Fibroblast of the aortic adventitia (primary cell): ENCODE results near the gene LAMA3. TPM values are rescaled to one million over a fixed set of nuclear protein-coding genes. Genes with fewer than 3 reads are reported as not detected.

Experiments
- DNase-seq: peaks from one replicate; pipeline ENCODE4 v3.0.0-alpha.2; 2010; ENCODE audit warnings: low read depth
- H3K4me3 ChIP-seq: 2 replicates; pipeline ENCODE4 v1.5.1; 2011; ENCODE audit warnings: low read depth, mild to moderate bottlenecking, control low read depth, low read length, moderate library complexity
- total RNA-seq: library from RNA; depleted of rRNA; stranded (reverse); fragments of >200 nt; gene quantifications from 2 replicates; pipeline ENCODE4 v1.2.3, GENCODE V29; 2012; ENCODE audit warnings: low replicate concordance
- TF ChIP-seq, protein P1 (sequence below): IDR thresholded peaks from 2 replicates; pipeline ENCODE4 v1.5.1; 2011; ENCODE audit warnings: mild to moderate bottlenecking, low read length, control low read depth, inconsistent platforms; ENCODE audit not compliant: insufficient read depth

The LAMA3 gene
- total RNA-seq, 1 donor, result 15.7 TPM

DNA sequence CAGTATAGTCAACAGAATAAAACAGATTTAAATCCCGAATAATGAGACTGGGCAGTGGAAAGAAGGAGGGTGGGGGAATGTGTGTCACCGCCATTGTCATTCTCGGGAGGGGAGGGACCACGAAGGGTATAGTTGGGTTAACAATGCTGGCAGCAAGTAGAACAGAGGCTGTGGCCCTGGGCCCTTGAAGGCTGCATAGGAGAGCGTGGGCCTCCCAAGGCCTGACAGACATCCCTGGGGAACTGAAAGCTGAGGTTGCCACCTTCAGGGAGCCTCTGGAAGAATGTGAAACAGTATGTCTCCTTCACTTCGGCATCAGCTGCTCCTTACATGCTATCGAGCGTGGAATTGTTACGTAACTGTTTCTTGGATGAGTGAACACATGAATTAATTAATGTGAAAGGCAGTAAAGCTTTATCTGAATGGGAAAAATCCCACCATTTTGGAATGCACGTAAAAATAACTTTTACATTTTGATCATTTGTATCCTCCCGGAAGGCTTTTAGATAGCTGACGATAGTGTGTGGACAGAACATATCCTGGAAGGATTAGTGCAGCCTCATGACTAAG, 232.5 kb downstream of the LAMA3 start:
- TF ChIP-seq, protein P1, sequence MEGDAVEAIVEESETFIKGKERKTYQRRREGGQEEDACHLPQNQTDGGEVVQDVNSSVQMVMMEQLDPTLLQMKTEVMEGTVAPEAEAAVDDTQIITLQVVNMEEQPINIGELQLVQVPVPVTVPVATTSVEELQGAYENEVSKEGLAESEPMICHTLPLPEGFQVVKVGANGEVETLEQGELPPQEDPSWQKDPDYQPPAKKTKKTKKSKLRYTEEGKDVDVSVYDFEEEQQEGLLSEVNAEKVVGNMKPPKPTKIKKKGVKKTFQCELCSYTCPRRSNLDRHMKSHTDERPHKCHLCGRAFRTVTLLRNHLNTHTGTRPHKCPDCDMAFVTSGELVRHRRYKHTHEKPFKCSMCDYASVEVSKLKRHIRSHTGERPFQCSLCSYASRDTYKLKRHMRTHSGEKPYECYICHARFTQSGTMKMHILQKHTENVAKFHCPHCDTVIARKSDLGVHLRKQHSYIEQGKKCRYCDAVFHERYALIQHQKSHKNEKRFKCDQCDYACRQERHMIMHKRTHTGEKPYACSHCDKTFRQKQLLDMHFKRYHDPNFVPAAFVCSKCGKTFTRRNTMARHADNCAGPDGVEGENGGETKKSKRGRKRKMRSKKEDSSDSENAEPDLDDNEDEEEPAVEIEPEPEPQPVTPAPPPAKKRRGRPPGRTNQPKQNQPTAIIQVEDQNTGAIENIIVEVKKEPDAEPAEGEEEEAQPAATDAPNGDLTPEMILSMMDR, result no peak
- no peak overlapping the region for H3K4me3 ChIP-seq
- no peak for DNase-seq

DNA sequence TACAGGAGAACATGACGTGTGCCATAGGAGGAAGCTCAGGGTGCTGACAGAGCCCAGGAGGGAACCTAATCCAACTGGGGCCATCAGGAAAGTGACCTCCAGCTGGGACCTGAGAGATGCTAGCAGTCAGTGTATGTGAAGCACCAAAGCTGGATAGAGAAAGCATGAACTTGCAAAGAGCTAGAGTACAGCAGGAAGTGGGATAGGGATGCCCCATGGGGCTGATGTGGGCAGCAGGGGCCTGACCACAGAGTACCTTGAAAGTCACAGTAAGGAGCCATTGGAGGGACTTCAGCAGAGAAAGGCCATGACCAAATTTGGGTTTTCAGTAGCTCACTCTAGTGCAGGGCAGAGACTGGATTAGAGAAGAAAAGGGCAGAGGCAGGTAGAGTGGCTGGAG, 233.7 kb downstream of the LAMA3 start:
- TF ChIP-seq, protein P1, result no peak
- no peak for DNase-seq
- no peak overlapping the region for H3K4me3 ChIP-seq

DNA sequence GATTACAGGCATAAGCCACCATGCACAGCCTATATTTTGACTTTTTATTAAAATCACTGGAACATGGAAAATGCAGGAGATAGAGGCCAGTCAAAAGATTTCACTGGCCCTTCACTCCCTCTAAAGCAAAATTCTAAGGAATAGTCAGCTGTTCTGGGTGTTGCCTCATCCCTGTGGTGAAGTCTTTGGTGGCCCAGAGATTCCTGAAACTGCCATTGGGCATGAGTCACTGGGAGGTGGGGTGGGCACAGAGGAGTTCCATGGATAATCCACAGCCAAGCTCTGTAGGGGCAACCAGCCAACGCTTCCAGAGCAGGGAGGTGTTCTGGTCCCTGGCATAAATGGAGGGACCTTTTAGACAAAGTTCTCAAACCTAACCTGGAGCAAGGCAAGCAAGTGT, 235.6 kb downstream of the LAMA3 start:
- H3K4me3 ChIP-seq, result no peak overlapping the region
- TF ChIP-seq, protein P1, result no peak
- peak; percentile 65 for DNase-seq

DNA sequence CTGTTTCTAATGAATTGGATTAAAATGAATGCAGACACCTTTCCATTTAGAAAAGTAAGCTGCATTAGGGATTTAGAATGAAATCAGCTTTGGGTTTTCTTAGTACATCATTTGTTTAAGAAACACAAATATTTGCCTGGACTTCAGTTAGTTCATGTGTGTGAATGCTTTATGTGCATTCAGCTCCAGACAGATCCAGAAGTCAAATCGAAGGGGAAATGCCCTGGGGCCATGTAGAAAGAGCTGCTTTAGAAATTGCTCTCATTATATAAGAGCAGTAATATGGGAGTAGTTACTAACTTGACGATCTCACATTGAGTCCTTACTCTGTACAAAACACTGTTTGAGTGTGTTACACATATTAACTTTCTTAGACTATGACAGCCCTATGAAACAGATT, 237.3 kb downstream of the LAMA3 start:
- TF ChIP-seq, protein P1, result no peak
- H3K4me3 ChIP-seq, result no peak overlapping the region
- DNase-seq, result no peak

- H3K4me3 ChIP-seq, result no peak overlapping the region
- DNase-seq, result peak; percentile 45
- TF ChIP-seq, protein P1, result no peak
Observed at GRCh38 chr18:23927821-23928746, 238.8 kb downstream of the LAMA3 start.

DNA sequence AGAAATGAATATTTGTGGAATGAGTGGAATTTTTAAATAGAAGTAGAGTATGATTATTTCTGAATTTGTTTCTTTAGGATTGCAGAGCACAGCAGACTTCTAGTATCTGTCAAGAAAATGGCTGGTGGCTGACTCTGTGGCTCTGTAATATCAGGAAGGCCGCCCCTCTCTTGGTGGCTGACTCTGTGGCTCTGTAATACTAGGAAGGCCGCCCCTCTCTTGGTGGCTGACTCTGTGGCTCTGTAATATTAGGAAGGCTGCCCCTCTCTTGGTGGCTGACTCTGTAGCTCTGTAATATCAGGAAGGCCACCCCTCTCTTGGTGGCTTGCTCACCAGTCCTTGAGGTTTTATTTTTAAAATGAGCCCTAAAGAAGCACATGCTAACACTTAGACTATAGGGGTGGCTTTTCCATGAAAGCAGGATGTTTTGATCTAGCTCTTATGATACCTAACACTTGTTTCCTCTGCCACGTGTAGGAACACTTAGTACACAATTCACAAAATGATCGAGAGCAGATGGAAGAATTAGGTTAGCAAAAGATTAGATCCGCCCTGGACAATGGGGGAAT, 240.2 kb downstream of the LAMA3 start:
- no peak for DNase-seq
- TF ChIP-seq, protein P1, result no peak
- H3K4me3 ChIP-seq, result no peak overlapping the region
